Activated CD4-positive, alpha-beta T cell treated with anti-CD3 and anti-CD28 coated beads for 36 hours (primary cell): ENCODE measurements around the gene POLR2B. TPM values are rescaled to one million over a fixed set of nuclear protein-coding genes. Genes with fewer than 3 reads are reported as not detected.
"Not testable (repeated sequence)": the region's sequence is repeated elsewhere in the genome, so short reads cannot be mapped to it uniquely, and the experiment has no call there.

ENCODE experiments used
- ATAC-seq: fragments of 200-7000 bp; cut with Tn5 transposase; one replicate; pipeline ENCODE4 v1.10.0; 2021; ENCODE audit warnings: mild to moderate bottlenecking, moderate library complexity
- CTCF ChIA-PET: fragments of 350-600 bp; sonication (Branson Sonifier 250); formaldehyde crosslinking; loops from one replicate; lab custom pipeline; 2021; ENCODE audit warnings: antibody characterized with exemption; lab: Charles Lee
- POLR2A ChIA-PET: fragments of 350-600 bp; sonication (Branson Sonifier 250); formaldehyde crosslinking; loops from one replicate; lab custom pipeline; 2021; ENCODE audit warnings: antibody characterized with exemption, inconsistent platforms; lab: Charles Lee
- DNase-seq: peaks from one replicate; pipeline ENCODE4 v3.0.0-alpha.2; 2020
- H3K27ac Mint-ChIP-seq: one replicate; pipeline ENCODE4 v1.8.0; 2021; ENCODE audit warnings: mixed read lengths
- H3K27me3 Mint-ChIP-seq: one replicate; pipeline ENCODE4 v1.8.0; 2021; ENCODE audit warnings: mixed read lengths
- H3K36me3 Mint-ChIP-seq: one replicate; pipeline ENCODE4 v1.8.0; 2021; ENCODE audit warnings: low read depth, mixed read lengths
- H3K4me1 Mint-ChIP-seq: one replicate; pipeline ENCODE4 v1.8.0; 2021; ENCODE audit warnings: mixed read lengths
- H3K4me3 Mint-ChIP-seq: one replicate; pipeline ENCODE4 v1.8.0; 2021; ENCODE audit warnings: mild to moderate bottlenecking, moderate library complexity, mixed read lengths
- H3K9me3 Mint-ChIP-seq: one replicate; pipeline ENCODE4 v1.8.0; 2021; ENCODE audit warnings: low read depth, mixed read lengths
- intact Hi-C, 2 experiments: fragments of 100-400 bp; cut with DNase I in 1 of 2; cut with micrococcal nuclease in 1 of 2; formaldehyde crosslinking; loops; one replicate each; pipeline versions ENCODE4 v1.14.2 to v1.15.1; 2022 to 2024; cut with DNase I, micrococcal nuclease
- total RNA-seq, 2 experiments: library from RNA; stranded (reverse); gene quantifications; one replicate each; pipeline ENCODE4 v1.2.3, GENCODE V29; 2021

POLR2B gene
- total RNA-seq = 100 to 1,000 TPM; 108 to 133 TPM

GRCh38 chr4:56978750-56979303, at the start of gene POLR2B:
TSS of gene POLR2B (plus strand) at chr4:56978896. CDS start at chr4:56978986, 90 bp downstream.
- ChIA-PET CTCF (interaction anchor here (1.1 to 2.9 kb wide), 5 partner anchors 12 to 1537 kb away, joined by 3 to 19 read pairs (median 5); partner anchors contain the start of genes PAICS and REST), POLR2A (interaction anchor here (0.6 to 4.2 kb wide), 6 partner anchors 29 to 592 kb away, joined by 3 to 28 read pairs (median 8); partner anchors contain the start of genes AASDH, PAICS, PPAT and REST)
- ATAC-seq (peak; percentile 51), DNase-seq (peak; percentile 95)
- intact Hi-C loops = loop anchor here (1.0 to 5.0 kb wide), 9 partner anchors 162 to 1432 kb away; partner anchors contain the start of genes EXOC1 (in 2 of the 2), AASDH (in 1 of the 2), CEP135 (in 1 of the 2) and CLOCK (in 1 of the 2)
- H3K36me3 Mint-ChIP-seq = peaks cover 53% of the 10 kb centered on the region
- peaks cover 45% of the 10 kb centered on the region for H3K4me1 Mint-ChIP-seq
- H3K27ac Mint-ChIP-seq = peak within 1 kb of the TSS; percentile 97
- H3K27me3 Mint-ChIP-seq = no peaks in the 10 kb centered on the region
- peak within 1 kb of the TSS; percentile 88 for H3K4me3 Mint-ChIP-seq
- peaks cover 4% of the 10 kb centered on the region for H3K9me3 Mint-ChIP-seq

GRCh38 chr4:56930638-56931037, 48.1 kb upstream of the POLR2B start:
- Mint-ChIP-seq H3K27ac (no peak overlapping the region), H3K36me3 (peaks cover 38% of the 10 kb centered on the region), H3K27me3 (no peaks in the 10 kb centered on the region), H3K9me3 (no peaks in the 10 kb centered on the region), H3K4me1 (peaks cover 28% of the 10 kb centered on the region), H3K4me3 (no peak overlapping the region)
- ATAC-seq (no peak), DNase-seq (no peak)
- POLR2A ChIA-PET = no interaction called here
- intact Hi-C loops = no loop called here
- CTCF ChIA-PET = interaction anchor here (0.6 kb wide), 1 partner anchor 110 kb away, joined by 3 read pairs; no protein-coding TSS in a partner anchor

- POLR2A ChIA-PET = no interaction called here
- ATAC-seq (no peak), DNase-seq (no peak)
- no peak overlapping the region for H3K27ac Mint-ChIP-seq
- H3K9me3 Mint-ChIP-seq = no peaks in the 10 kb centered on the region
- no peak overlapping the region for H3K4me3 Mint-ChIP-seq
- CTCF ChIA-PET = interaction anchor here (0.6 kb wide), 1 partner anchor 25 kb away, joined by 4 read pairs; no protein-coding TSS in a partner anchor
- peaks cover 37% of the 10 kb centered on the region for H3K36me3 Mint-ChIP-seq
- H3K27me3 Mint-ChIP-seq = no peaks in the 10 kb centered on the region
- intact Hi-C loops = no loop called here
- H3K4me1 Mint-ChIP-seq = peaks cover 28% of the 10 kb centered on the region
Measured at GRCh38 chr4:56931924-56932323, 46.8 kb upstream of the POLR2B start.

- Mint-ChIP-seq H3K4me3 (no peak overlapping the region), H3K36me3 (peaks cover 21% of the 10 kb centered on the region), H3K27me3 (no peaks in the 10 kb centered on the region), H3K4me1 (peaks cover 18% of the 10 kb centered on the region), H3K27ac (peak overlapping the region; percentile 75), H3K9me3 (no peaks in the 10 kb centered on the region)
- POLR2A ChIA-PET = no interaction called here
- intact Hi-C loops = no loop called here
- DNase-seq (no peak), ATAC-seq (no peak)
- CTCF ChIA-PET = interaction anchor here (0.6 to 0.7 kb wide), 2 partner anchors 26 to 29 kb away, joined by 3 read pairs; no protein-coding TSS in a partner anchor
Measured at GRCh38 chr4:56937262-56937661, 41.4 kb upstream of the POLR2B start.

- H3K9me3 Mint-ChIP-seq, DNase-seq, intact Hi-C loops, H3K4me3 Mint-ChIP-seq, H3K27ac Mint-ChIP-seq, POLR2A ChIA-PET, H3K27me3 Mint-ChIP-seq, ATAC-seq: not testable (repeated sequence)
- H3K36me3 Mint-ChIP-seq = peaks cover 18% of the 10 kb centered on the region
- peaks cover 10% of the 10 kb centered on the region for H3K4me1 Mint-ChIP-seq
- CTCF ChIA-PET = interaction anchor here (0.7 kb wide), 2 partner anchors 19 to 50 kb away, joined by 3 to 6 read pairs; no protein-coding TSS in a partner anchor
Measured at GRCh38 chr4:56939826-56940225, 38.9 kb upstream of the POLR2B start.

GRCh38 chr4:56940403-56940802, 38.3 kb upstream of the POLR2B start:
- H3K4me3 Mint-ChIP-seq = no peak overlapping the region
- POLR2A ChIA-PET = no interaction called here
- peaks cover 17% of the 10 kb centered on the region for H3K36me3 Mint-ChIP-seq
- ATAC-seq (no peak), DNase-seq (no peak)
- no peaks in the 10 kb centered on the region for H3K27me3 Mint-ChIP-seq
- intact Hi-C loops = no loop called here
- peaks cover 7% of the 10 kb centered on the region for H3K4me1 Mint-ChIP-seq
- no peak overlapping the region for H3K27ac Mint-ChIP-seq
- CTCF ChIA-PET = no interaction called here
- H3K9me3 Mint-ChIP-seq = no peaks in the 10 kb centered on the region

- Mint-ChIP-seq H3K4me3 (no peak overlapping the region), H3K36me3 (peaks cover 17% of the 10 kb centered on the region), H3K27me3 (no peaks in the 10 kb centered on the region), H3K27ac (no peak overlapping the region), H3K4me1 (peaks cover 7% of the 10 kb centered on the region), H3K9me3 (no peaks in the 10 kb centered on the region)
- intact Hi-C loops = no loop called here
- ChIA-PET CTCF (interaction anchor here (0.6 kb wide), 1 partner anchor 125 kb away, joined by 3 read pairs; no protein-coding TSS in a partner anchor), POLR2A (no interaction called here)
- no peak for DNase-seq
- ATAC-seq = no peak
Measured at GRCh38 chr4:56940971-56941370, 37.7 kb upstream of the POLR2B start.

GRCh38 chr4:56941403-56941802, 37.3 kb upstream of the POLR2B start:
- POLR2A ChIA-PET = no interaction called here
- peaks cover 7% of the 10 kb centered on the region for H3K4me1 Mint-ChIP-seq

GRCh38 chr4:56953680-56954520, 24.8 kb upstream of the POLR2B start:
- ChIA-PET CTCF (interaction anchor here (0.6 to 1.7 kb wide), 4 partner anchors 11 to 542 kb away, joined by 3 to 4 read pairs (median 4); no protein-coding TSS in a partner anchor), POLR2A (no interaction called here)
- no peak overlapping the region for H3K4me3 Mint-ChIP-seq
- no peak for ATAC-seq
- no peaks in the 10 kb centered on the region for H3K36me3 Mint-ChIP-seq
- no peak for DNase-seq
- intact Hi-C loops = no loop called here
- H3K27ac Mint-ChIP-seq = no peak overlapping the region
- H3K4me1 Mint-ChIP-seq = no peaks in the 10 kb centered on the region
- no peaks in the 10 kb centered on the region for H3K27me3 Mint-ChIP-seq
- no peaks in the 10 kb centered on the region for H3K9me3 Mint-ChIP-seq

More at GRCh38 chr4:56941403-56941802, 37.3 kb upstream of the POLR2B start:
- ATAC-seq (peak; percentile 23), DNase-seq (peak; percentile 11)
- H3K4me3 Mint-ChIP-seq = no peak overlapping the region
- CTCF ChIA-PET = interaction anchor here (0.6 to 0.7 kb wide), 2 partner anchors 33 to 124 kb away, joined by 3 read pairs; no protein-coding TSS in a partner anchor
- no peak overlapping the region for H3K27ac Mint-ChIP-seq
- no peaks in the 10 kb centered on the region for H3K27me3 Mint-ChIP-seq
- intact Hi-C loops = no loop called here
- H3K9me3 Mint-ChIP-seq = no peaks in the 10 kb centered on the region
- peaks cover 15% of the 10 kb centered on the region for H3K36me3 Mint-ChIP-seq

- ChIA-PET CTCF (interaction anchor here (0.6 kb wide), 1 partner anchor 54 kb away, joined by 3 read pairs; no protein-coding TSS in a partner anchor), POLR2A (no interaction called here)
- intact Hi-C loops = no loop called here
- DNase-seq (no peak), ATAC-seq (no peak)
- peaks cover 16% of the 10 kb centered on the region for H3K36me3 Mint-ChIP-seq
- no peaks in the 10 kb centered on the region for H3K27me3 Mint-ChIP-seq
- no peak overlapping the region for H3K4me3 Mint-ChIP-seq
- peaks cover 2% of the 10 kb centered on the region for H3K4me1 Mint-ChIP-seq
- no peaks in the 10 kb centered on the region for H3K9me3 Mint-ChIP-seq
- H3K27ac Mint-ChIP-seq = no peak overlapping the region
Measured at GRCh38 chr4:56958111-56958517, 20.6 kb upstream of the POLR2B start.

- Mint-ChIP-seq H3K4me1 (peaks cover 2% of the 10 kb centered on the region), H3K36me3 (peaks cover 20% of the 10 kb centered on the region), H3K27ac (no peak overlapping the region), H3K4me3 (no peak overlapping the region), H3K9me3 (no peaks in the 10 kb centered on the region), H3K27me3 (no peaks in the 10 kb centered on the region)
- DNase-seq (no peak), ATAC-seq (no peak)
- ChIA-PET CTCF (no interaction called here), POLR2A (no interaction called here)
- intact Hi-C loops = no loop called here
Measured at GRCh38 chr4:56959100-56959499, 19.6 kb upstream of the POLR2B start.
